ENCODE results near the gene TAF8. TPM values are rescaled to one million over a fixed set of nuclear protein-coding genes. Genes with fewer than 3 reads are reported as not detected.

TAF8 gene
- total RNA-seq, 1 experiment from 2014 or later = 34.0 TPM

DNA sequence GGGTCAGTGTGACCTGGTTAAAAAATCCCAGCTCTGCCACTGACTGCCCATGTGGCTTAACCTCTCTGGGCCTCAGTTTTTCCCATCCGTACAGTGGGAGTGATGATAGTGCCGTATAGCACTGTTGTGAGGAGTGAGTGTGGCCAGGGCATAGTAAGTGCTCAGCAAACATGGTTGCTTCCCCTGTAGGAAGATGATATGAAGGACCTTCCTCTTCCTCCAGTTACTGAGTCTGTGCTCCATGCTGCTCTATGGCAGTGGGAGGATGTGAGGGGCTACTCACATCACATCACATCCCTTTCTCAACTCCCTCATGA, 79.0 kb downstream of the TAF8 start:
- Mint-ChIP-seq H3K4me3 (ENCODE audit: low read depth, unreplicated experiment) (no peak overlapping the region), H3K36me3 (ENCODE audit: insufficient read depth, unreplicated experiment) (peaks cover 84% of the 10 kb centered on the region), H3K4me1 (ENCODE audit: low read depth, unreplicated experiment) (peaks cover 38% of the 10 kb centered on the region), H3K9me3 (ENCODE audit: low read depth, unreplicated experiment) (no peaks in the 10 kb centered on the region), H3K27ac (ENCODE audit: unreplicated experiment) (no peak overlapping the region), H3K27me3 (ENCODE audit: unreplicated experiment) (no peaks in the 10 kb centered on the region)
- no TSS peak for BruUV-seq (replicated peaks)
- CTCF ChIA-PET = no interaction called here
- no peak for DNase-seq
- intact Hi-C loops (cut with micrococcal nuclease; ENCODE audit: unreplicated experiment) = no loop called here
- TF ChIP-seq, protein P1, sequence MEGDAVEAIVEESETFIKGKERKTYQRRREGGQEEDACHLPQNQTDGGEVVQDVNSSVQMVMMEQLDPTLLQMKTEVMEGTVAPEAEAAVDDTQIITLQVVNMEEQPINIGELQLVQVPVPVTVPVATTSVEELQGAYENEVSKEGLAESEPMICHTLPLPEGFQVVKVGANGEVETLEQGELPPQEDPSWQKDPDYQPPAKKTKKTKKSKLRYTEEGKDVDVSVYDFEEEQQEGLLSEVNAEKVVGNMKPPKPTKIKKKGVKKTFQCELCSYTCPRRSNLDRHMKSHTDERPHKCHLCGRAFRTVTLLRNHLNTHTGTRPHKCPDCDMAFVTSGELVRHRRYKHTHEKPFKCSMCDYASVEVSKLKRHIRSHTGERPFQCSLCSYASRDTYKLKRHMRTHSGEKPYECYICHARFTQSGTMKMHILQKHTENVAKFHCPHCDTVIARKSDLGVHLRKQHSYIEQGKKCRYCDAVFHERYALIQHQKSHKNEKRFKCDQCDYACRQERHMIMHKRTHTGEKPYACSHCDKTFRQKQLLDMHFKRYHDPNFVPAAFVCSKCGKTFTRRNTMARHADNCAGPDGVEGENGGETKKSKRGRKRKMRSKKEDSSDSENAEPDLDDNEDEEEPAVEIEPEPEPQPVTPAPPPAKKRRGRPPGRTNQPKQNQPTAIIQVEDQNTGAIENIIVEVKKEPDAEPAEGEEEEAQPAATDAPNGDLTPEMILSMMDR (IDR thresholded peaks at IDR 0.05; ENCODE audit: unreplicated experiment) = no peak

DNA sequence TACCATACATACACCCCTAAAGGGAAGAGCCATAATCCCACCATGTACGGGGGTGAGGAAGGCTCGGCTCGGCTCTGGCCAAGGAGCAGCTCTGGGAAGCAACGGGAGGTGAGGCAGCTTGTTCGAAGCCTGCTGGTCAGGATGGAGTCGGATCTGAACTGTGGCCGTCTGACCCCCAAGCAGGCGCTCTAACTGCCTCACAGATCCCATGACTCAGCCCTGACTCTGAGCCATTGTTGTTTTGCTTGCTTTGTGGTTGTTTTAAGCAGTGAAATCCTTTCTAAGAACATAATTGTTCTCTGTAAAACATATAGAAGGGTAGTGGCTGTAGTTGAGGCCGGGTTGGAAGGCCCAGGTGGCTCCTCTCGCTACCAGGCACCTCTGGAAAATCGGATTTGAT, 81.2 kb downstream of the TAF8 start:
- BruUV-seq (replicated peaks) = no TSS peak
- intact Hi-C loops (cut with micrococcal nuclease; ENCODE audit: unreplicated experiment) = no loop called here
- Mint-ChIP-seq H3K9me3 (ENCODE audit: low read depth, unreplicated experiment) (no peaks in the 10 kb centered on the region), H3K4me3 (ENCODE audit: low read depth, unreplicated experiment) (no peak overlapping the region), H3K27ac (ENCODE audit: unreplicated experiment) (peak overlapping the region; percentile 93), H3K4me1 (ENCODE audit: low read depth, unreplicated experiment) (peaks cover 36% of the 10 kb centered on the region), H3K27me3 (ENCODE audit: unreplicated experiment) (no peaks in the 10 kb centered on the region), H3K36me3 (ENCODE audit: insufficient read depth, unreplicated experiment) (peaks cover 68% of the 10 kb centered on the region)
- TF ChIP-seq, protein P1 (IDR thresholded peaks at IDR 0.05; ENCODE audit: unreplicated experiment) = no peak
- no peak for DNase-seq
- CTCF ChIA-PET = interaction anchor here (0.6 kb wide), 1 partner anchor 13 kb away, joined by 4 read pairs; no protein-coding TSS in a partner anchor

DNA sequence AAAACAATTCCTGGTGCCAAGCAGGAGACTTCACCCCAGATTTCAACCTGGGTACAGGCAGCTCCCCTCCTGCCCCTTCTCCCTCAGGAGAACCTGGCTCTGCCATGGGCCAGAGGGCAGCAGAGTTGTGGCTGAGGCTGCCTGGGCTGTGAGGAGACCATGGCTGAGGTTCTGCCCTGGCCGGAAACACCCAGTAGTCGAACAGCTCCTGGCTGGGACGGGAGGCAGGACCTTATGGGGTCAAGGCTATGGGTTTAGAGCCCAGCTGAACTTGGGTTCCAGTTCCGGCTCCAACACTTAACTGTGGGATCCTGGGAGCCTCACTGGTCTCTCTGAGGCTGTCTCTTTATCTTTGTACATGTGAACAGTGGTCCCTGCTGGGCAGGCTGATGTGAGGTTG, 83.6 kb downstream of the TAF8 start:
- H3K36me3 Mint-ChIP-seq (ENCODE audit: insufficient read depth, unreplicated experiment) = peaks cover 66% of the 10 kb centered on the region
- H3K27me3 Mint-ChIP-seq (ENCODE audit: unreplicated experiment) = no peaks in the 10 kb centered on the region
- peaks cover 54% of the 10 kb centered on the region for H3K4me1 Mint-ChIP-seq (ENCODE audit: low read depth, unreplicated experiment)
- CTCF ChIA-PET = no interaction called here
- peak overlapping the region; percentile 37 for H3K27ac Mint-ChIP-seq (ENCODE audit: unreplicated experiment)
- TF ChIP-seq, protein P1 (IDR thresholded peaks at IDR 0.05; ENCODE audit: unreplicated experiment) = no peak
- BruUV-seq (replicated peaks) = no TSS peak
- no peak for DNase-seq
- H3K9me3 Mint-ChIP-seq (ENCODE audit: low read depth, unreplicated experiment) = no peaks in the 10 kb centered on the region
- intact Hi-C loops (cut with micrococcal nuclease; ENCODE audit: unreplicated experiment) = no loop called here
- no peak overlapping the region for H3K4me3 Mint-ChIP-seq (ENCODE audit: low read depth, unreplicated experiment)

DNA sequence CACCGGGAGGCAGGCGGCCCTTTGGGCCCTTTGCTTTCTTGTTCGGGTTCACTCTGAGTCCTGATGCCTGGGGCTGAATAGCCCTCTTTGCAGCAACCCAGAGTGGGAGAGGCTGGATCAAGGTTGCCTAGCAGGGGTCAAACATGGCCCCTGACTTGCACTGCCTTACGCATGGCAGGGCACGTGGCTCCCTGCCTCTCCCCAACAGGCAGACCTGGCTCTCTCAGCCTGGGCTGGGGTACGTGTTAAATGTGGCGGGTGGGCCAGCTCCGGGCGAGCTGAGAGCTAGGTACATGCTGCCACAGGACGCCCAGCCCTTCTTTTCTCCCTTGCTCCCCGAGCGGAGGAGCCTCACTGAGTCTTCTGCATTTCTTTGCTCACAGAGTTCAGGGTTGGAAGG, 84.8 kb downstream of the TAF8 start:
- Mint-ChIP-seq H3K9me3 (ENCODE audit: low read depth, unreplicated experiment) (no peaks in the 10 kb centered on the region), H3K27me3 (ENCODE audit: unreplicated experiment) (no peaks in the 10 kb centered on the region), H3K27ac (ENCODE audit: unreplicated experiment) (no peak overlapping the region), H3K36me3 (ENCODE audit: insufficient read depth, unreplicated experiment) (peaks cover 72% of the 10 kb centered on the region), H3K4me3 (ENCODE audit: low read depth, unreplicated experiment) (no peak overlapping the region), H3K4me1 (ENCODE audit: low read depth, unreplicated experiment) (peaks cover 67% of the 10 kb centered on the region)
- CTCF ChIA-PET = no interaction called here
- TF ChIP-seq, protein P1 (IDR thresholded peaks at IDR 0.05; ENCODE audit: unreplicated experiment) = no peak
- BruUV-seq (replicated peaks) = no TSS peak
- intact Hi-C loops (cut with micrococcal nuclease; ENCODE audit: unreplicated experiment) = no loop called here
- no peak for DNase-seq
